Choroid plexus epithelial cell (primary cell): Measurements from ENCODE around the gene DNMT3A.

ENCODE experiments used
- DNase-seq: peaks from one replicate; pipeline ENCODE4 v3.0.0-alpha.2; 2010; ENCODE audit warnings: low read depth
- H3K4me3 ChIP-seq: 2 replicates; pipeline ENCODE4 v1.5.1; 2011; ENCODE audit warnings: low read depth, mild to moderate bottlenecking, control low read depth, low read length, moderate library complexity
- TF ChIP-seq, protein P1 (sequence below): conservative IDR thresholded peaks from 2 replicates; pipeline ENCODE4 v1.5.1; 2011; ENCODE audit warnings: low read depth, mild to moderate bottlenecking, control low read depth, inconsistent platforms, low read length, moderate library complexity

The DNMT3A gene

DNA sequence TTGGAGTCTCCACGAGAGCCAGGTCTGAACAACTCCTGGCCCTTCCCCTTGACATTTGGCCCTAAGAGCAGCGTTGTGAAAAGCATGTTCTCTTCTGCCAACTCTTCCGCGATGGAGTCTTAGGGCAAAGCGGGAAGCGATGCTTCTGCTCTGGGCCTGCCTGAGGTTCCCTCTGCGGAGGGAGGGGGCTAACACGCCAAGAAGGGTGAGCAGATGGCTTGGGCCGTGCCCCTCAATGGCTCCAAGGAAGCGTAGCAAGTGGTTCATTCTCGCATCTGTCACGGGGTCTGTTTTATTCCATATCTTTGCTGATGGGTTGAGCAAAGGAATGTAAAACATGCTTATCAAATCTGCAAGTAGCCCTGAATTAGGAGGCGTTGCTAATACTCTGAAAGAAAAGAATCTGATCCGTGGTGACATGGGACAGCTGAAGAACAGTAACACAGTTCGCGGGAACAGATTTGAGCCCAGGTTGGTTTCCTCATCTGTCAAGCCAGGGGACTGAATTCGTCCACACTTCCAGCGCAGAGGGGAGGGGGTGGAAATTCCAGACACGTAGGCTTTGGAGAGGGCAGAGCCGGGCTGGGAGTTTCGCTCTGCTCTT lies 38.0 kb downstream of the DNMT3A start:
- no peak overlapping the region for H3K4me3 ChIP-seq
- DNase-seq, result no peak
- TF ChIP-seq, protein P1, sequence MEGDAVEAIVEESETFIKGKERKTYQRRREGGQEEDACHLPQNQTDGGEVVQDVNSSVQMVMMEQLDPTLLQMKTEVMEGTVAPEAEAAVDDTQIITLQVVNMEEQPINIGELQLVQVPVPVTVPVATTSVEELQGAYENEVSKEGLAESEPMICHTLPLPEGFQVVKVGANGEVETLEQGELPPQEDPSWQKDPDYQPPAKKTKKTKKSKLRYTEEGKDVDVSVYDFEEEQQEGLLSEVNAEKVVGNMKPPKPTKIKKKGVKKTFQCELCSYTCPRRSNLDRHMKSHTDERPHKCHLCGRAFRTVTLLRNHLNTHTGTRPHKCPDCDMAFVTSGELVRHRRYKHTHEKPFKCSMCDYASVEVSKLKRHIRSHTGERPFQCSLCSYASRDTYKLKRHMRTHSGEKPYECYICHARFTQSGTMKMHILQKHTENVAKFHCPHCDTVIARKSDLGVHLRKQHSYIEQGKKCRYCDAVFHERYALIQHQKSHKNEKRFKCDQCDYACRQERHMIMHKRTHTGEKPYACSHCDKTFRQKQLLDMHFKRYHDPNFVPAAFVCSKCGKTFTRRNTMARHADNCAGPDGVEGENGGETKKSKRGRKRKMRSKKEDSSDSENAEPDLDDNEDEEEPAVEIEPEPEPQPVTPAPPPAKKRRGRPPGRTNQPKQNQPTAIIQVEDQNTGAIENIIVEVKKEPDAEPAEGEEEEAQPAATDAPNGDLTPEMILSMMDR, result no peak

- H3K4me3 ChIP-seq, result no peak overlapping the region
- TF ChIP-seq, protein P1, result no peak
- no peak for DNase-seq
Observed at GRCh38 chr2:25302758-25303375, 38.9 kb downstream of the DNMT3A start.

DNA sequence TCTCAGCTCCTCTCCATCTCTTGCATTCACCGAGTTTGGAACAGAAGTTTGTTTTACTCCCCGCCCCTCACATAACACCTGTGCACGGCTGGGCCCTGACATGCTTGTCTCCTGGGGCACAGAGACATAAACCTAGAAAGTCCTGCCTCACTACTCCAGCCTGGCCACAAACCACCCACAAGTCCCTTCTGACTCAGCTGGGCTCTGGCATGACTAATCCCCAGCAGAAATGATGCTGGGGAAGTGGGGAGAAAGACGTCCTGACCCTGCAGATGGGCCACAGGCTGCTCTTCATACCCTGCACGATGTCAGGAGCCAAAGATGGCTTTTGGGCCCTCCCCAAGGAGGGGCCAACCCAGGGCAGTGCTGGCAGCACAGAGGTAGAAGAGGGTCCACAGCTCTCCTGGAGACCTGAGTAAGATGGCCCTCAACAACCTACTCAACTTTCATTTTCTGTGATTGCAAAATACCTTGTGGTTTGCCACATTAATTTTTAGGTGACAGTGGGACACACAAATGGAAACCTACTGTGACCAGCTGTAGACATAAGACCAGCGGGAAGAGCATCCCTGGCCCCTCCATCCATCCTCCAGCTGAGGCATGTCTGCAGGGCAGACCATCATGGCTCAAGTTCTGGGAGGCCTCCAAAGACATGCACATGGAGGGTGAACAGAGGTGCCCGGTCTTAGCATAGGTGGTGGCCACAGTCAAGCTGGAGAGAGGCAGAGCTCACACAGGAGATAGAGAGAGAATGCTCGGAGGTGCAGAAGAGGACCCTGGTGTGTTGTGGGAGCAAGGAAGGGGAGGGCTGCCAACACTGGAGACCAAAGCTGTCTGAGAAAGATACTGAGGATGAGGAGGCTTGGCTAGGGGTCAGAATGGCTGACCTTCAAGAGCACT lies 40.0 kb downstream of the DNMT3A start:
- DNase-seq, result peak; percentile 64

GRCh38 chr2:25300001-25300400 lies 41.7 kb downstream of the DNMT3A start:
- no peak overlapping the region for H3K4me3 ChIP-seq
- DNase-seq, result no peak
- TF ChIP-seq, protein P1, result no peak

More for the DNA sequence above, 40.0 kb downstream of the DNMT3A start:
- H3K4me3 ChIP-seq, result no peak overlapping the region
- TF ChIP-seq, protein P1, result no peak

- TF ChIP-seq, protein P1, result no peak
- no peak for DNase-seq
- no peak overlapping the region for H3K4me3 ChIP-seq
Observed at GRCh38 chr2:25298776-25299431, 42.8 kb downstream of the DNMT3A start.

DNA sequence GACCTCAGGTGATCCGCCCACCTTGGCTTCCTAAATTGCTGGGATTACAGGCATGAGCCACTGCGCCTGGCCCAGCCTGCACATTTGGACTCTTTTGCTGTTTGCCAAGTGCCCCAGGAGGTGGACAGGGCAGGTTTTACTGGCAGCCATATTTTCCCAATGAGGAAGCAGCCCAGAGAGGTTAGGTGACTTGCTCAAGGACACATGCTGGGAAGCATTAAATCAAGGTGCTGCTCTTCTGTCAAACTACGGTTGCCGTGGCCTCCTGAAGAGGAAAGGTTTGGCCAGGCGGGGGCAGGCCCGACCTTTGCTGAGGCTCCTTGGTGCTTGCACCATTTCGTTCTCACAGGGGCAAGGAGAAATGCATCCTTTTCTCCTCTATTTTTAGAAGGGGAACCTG lies 44.0 kb downstream of the DNMT3A start:
- TF ChIP-seq, protein P1, result no peak
- H3K4me3 ChIP-seq, result no peak overlapping the region
- no peak for DNase-seq
